Stimulated activated naive CD4-positive, alpha-beta T cell treated with Interleukin-2 at 50 U/mL for 16 hours (primary cell): ENCODE results near the gene USP13.
"Not testable (repeated sequence)": the region's sequence is repeated elsewhere in the genome, so short reads cannot be mapped to it uniquely, and the experiment has no call there.

ENCODE experiments used
- DNase-seq: peaks from one replicate; lab custom pipeline; 2025; lab: John Stamatoyannopoulos, UW

USP13 gene

GRCh38 chr3:179734497-179735281, 81.8 kb downstream of the USP13 start:
- no peak for DNase-seq

GRCh38 chr3:179735321-179735720, 82.5 kb downstream of the USP13 start:
- no peak for DNase-seq

GRCh38 chr3:179738998-179739397, 86.2 kb downstream of the USP13 start:
- DNase-seq, result no peak

GRCh38 chr3:179739816-179740594, 87.2 kb downstream of the USP13 start:
- no peak for DNase-seq

- no peak for DNase-seq
These were observed 91.1 kb downstream of the USP13 start for GRCh38 chr3:179743913-179744312.

GRCh38 chr3:179744667-179745066, 91.8 kb downstream of the USP13 start:
- DNase-seq, result no peak

GRCh38 chr3:179745079-179745478, 92.2 kb downstream of the USP13 start:
- no peak for DNase-seq

GRCh38 chr3:179745716-179746115, 92.9 kb downstream of the USP13 start:
- no peak for DNase-seq

GRCh38 chr3:179750720-179751328, 98.0 kb downstream of the USP13 start:
- DNase-seq, result no peak

- no peak for DNase-seq
These were observed 108.1 kb downstream of the USP13 start for GRCh38 chr3:179760944-179761343.

- DNase-seq, result no peak
These were observed 112.6 kb downstream of the USP13 start for GRCh38 chr3:179765396-179765795.

- no peak for DNase-seq
These were observed 113.7 kb downstream of the USP13 start for GRCh38 chr3:179766416-179767133.

GRCh38 chr3:179768080-179768479, 115.2 kb downstream of the USP13 start:
- DNase-seq, result no peak

GRCh38 chr3:179769411-179770247, 116.8 kb downstream of the USP13 start:
- DNase-seq, result no peak

GRCh38 chr3:179771797-179772196, 119.0 kb downstream of the USP13 start:
- no peak for DNase-seq

GRCh38 chr3:179772297-179772696, 119.5 kb downstream of the USP13 start:
- DNase-seq, result no peak

- DNase-seq, result no peak
These were observed 122.7 kb downstream of the USP13 start for GRCh38 chr3:179775416-179776122.

GRCh38 chr3:179782841-179783240, 130.0 kb downstream of the USP13 start:
- DNase-seq, result not testable (repeated sequence)

GRCh38 chr3:179788996-179789395, 136.2 kb downstream of the USP13 start:
- no peak for DNase-seq

- no peak for DNase-seq
These were observed 139.0 kb downstream of the USP13 start for GRCh38 chr3:179791793-179792192.

GRCh38 chr3:179794355-179794754, 141.5 kb downstream of the USP13 start:
- no peak for DNase-seq
